ENCODE results near the gene BST1. TPM values are rescaled to one million over a fixed set of nuclear protein-coding genes. Genes with fewer than 3 reads are reported as not detected.

The BST1 gene
- total RNA-seq, 1 donor from 2014 or later: 4.9 TPM

DNA sequence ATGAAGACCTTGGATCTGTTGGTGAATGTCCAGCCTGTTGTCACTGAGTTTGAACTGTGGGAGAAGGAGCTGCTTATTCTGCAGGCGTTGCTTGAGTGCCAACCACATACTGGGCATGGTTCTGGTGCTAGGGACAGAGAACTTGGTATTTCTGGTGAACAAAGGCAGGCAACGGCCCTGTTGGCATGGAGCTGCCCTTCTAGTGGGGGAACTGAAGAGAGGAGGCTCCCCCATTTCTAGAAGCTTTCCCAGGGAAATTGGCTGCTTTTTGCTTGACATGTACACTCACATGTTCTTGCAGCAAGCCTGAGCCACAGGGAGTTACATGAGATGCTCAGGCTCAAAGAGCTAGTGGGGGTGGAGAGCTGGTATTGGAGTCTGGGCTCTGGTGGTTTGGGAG, 66.3 kb downstream of the BST1 start:
- H3K4me3 ChIP-seq (ENCODE audit: low read depth, low read length): no peak overlapping the region
- no peaks in the 10 kb centered on the region for H3K36me3 ChIP-seq (ENCODE audit: control insufficient read depth, insufficient read depth, low read length)
- H3K27me3 ChIP-seq (ENCODE audit: control insufficient read depth, insufficient read depth, low read length): no peaks in the 10 kb centered on the region
- TF ChIP-seq, protein P1, sequence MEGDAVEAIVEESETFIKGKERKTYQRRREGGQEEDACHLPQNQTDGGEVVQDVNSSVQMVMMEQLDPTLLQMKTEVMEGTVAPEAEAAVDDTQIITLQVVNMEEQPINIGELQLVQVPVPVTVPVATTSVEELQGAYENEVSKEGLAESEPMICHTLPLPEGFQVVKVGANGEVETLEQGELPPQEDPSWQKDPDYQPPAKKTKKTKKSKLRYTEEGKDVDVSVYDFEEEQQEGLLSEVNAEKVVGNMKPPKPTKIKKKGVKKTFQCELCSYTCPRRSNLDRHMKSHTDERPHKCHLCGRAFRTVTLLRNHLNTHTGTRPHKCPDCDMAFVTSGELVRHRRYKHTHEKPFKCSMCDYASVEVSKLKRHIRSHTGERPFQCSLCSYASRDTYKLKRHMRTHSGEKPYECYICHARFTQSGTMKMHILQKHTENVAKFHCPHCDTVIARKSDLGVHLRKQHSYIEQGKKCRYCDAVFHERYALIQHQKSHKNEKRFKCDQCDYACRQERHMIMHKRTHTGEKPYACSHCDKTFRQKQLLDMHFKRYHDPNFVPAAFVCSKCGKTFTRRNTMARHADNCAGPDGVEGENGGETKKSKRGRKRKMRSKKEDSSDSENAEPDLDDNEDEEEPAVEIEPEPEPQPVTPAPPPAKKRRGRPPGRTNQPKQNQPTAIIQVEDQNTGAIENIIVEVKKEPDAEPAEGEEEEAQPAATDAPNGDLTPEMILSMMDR (IDR thresholded peaks at IDR 0.05; ENCODE audit: insufficient read depth, low read length, poor library complexity, severe bottlenecking): no peak
- DNase-seq (ENCODE audit: low read depth): no peak

DNA sequence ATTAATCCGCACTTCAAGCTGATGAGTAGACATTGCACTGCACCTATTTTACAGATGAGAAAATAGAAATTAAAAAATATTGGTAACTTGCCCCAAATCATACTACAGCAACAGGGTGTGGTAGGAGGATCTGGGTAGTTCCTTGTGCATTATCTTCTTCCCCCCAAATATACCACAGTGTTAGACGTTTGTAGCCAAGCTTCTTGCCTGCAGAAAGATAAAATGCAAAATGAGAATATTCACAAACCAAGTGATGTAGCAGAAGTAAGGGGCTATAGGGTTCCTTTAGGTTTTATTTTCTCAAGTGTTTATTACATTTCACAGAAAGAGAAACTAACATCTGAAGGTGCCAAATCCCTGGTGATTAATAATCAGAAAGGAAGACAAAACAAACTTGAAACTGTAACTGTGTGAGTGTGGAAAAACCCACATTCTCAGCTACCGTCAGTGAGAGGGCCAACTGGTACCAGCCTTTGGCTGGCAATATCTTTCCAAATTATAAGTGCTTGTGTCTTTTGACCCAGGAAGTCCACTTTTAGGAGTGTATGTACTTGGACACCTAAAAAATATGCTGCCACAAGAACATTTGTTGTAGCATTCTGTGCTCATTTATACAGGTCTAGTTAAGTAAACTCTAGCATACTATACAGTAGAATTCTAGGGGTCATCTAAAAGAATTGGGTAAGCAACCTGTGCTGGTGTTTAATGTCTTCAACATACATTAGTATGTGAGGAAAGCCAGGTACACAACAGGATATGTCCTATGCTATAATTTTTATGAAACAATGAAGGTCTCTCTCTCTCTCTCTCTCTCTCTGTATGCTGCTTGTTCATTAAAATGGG, 68.6 kb downstream of the BST1 start:
- Histone ChIP-seq H3K27me3 (ENCODE audit: control insufficient read depth, insufficient read depth, low read length) (no peaks in the 10 kb centered on the region), H3K36me3 (ENCODE audit: control insufficient read depth, insufficient read depth, low read length) (no peaks in the 10 kb centered on the region), H3K4me3 (ENCODE audit: low read depth, low read length) (no peak overlapping the region)
- no peak for DNase-seq (ENCODE audit: low read depth)
- TF ChIP-seq, protein P1 (IDR thresholded peaks at IDR 0.05; ENCODE audit: insufficient read depth, low read length, poor library complexity, severe bottlenecking): no peak

DNA sequence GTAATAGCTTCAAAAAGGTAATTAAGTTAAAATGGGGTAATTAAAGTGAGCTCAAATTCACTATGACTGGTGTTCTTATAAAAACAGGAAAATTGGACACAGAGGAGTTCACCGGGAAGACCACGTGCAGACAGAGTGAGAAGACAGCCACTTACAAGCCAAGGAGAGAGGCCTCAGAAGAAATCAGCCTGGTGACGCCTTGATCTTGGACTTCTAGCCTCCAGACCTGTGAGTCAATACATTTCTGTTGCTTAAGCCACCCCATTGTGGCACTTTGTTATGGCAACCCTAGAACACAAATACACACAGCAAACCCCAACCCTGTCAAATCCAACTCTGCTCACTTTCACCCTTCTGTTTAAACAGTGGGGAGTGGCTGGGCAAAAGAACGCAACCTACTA, 71.2 kb downstream of the BST1 start:
- TF ChIP-seq, protein P1 (IDR thresholded peaks at IDR 0.05; ENCODE audit: insufficient read depth, low read length, poor library complexity, severe bottlenecking): no peak
- Histone ChIP-seq H3K4me3 (ENCODE audit: low read depth, low read length) (no peak overlapping the region), H3K36me3 (ENCODE audit: control insufficient read depth, insufficient read depth, low read length) (no peaks in the 10 kb centered on the region), H3K27me3 (ENCODE audit: control insufficient read depth, insufficient read depth, low read length) (peaks cover 6% of the 10 kb centered on the region)
- DNase-seq (ENCODE audit: low read depth): no peak

GRCh38 chr4:15776871-15777648, 74.2 kb downstream of the BST1 start:
- Histone ChIP-seq H3K36me3 (ENCODE audit: control insufficient read depth, insufficient read depth, low read length) (no peaks in the 10 kb centered on the region), H3K27me3 (ENCODE audit: control insufficient read depth, insufficient read depth, low read length) (peaks cover 6% of the 10 kb centered on the region), H3K4me3 (ENCODE audit: low read depth, low read length) (no peak overlapping the region)
- TF ChIP-seq, protein P1 (IDR thresholded peaks at IDR 0.05; ENCODE audit: insufficient read depth, low read length, poor library complexity, severe bottlenecking): no peak
- no peak for DNase-seq (ENCODE audit: low read depth)

DNA sequence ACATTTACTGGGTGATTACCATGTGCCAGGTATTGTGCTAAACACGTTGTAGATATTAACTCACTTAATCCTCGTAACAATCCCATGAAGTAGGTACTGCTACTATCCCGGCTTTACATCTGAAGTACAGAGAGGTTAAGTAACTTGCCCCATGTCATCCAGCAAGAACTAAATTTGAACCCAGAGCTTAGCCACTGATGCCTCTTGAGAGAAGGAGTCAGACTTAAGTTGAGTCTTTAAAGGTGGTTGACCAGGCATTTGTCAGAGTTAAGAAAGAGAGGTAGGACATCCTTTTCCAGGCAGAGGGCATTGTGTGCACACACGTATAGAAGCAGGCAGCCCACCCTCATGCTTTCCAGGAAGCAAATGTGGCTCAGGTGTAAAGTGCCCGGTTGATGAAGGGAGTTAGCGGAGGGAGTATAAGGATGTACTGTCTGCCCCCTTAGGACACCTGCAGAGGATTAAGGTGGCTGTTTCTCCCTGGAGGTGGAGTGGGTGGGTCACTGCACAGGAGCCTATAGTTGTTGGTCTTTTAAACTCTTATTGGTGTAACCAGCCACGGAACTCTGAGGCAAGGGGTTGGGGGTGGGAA, 74.9 kb downstream of the BST1 start:
- Histone ChIP-seq H3K27me3 (ENCODE audit: control insufficient read depth, insufficient read depth, low read length) (peaks cover 6% of the 10 kb centered on the region), H3K36me3 (ENCODE audit: control insufficient read depth, insufficient read depth, low read length) (no peaks in the 10 kb centered on the region), H3K4me3 (ENCODE audit: low read depth, low read length) (no peak overlapping the region)
- TF ChIP-seq, protein P1 (IDR thresholded peaks at IDR 0.05; ENCODE audit: insufficient read depth, low read length, poor library complexity, severe bottlenecking): no peak
- no peak for DNase-seq (ENCODE audit: low read depth)

All from kidney epithelial cell (primary cell).